IMR-90 (cell line): ENCODE measurements around the gene CNPY1. TPM values are rescaled to one million over a fixed set of nuclear protein-coding genes. Genes with fewer than 3 reads are reported as not detected.

ENCODE experiments used
- ATAC-seq: fragments of 200-7000 bp; cut with Tn5 transposase; 2 replicates; pipeline ENCODE4 v1.9.1; 2020; ENCODE audit warnings: low read depth, mild to moderate bottlenecking, moderate library complexity
- BruUV-seq: library from RNA; stranded (reverse); fragments of 400-500 nt; replicated peaks from 2 replicates; lab custom pipeline; 2021; lab: Mats Ljungman, UMichigan
- CTCF ChIA-PET: fragments of 300-600 bp; formaldehyde crosslinking; extraction: SDS; loops from one replicate; lab custom pipeline; 2021; ENCODE audit warnings: antibody characterized with exemption; lab: Yijun Ruan, JAX
- POLR2A ChIA-PET: fragments of 300-600 bp; sonication (Branson Sonifier 250); formaldehyde crosslinking; loops from one replicate; lab custom pipeline; 2022; ENCODE audit warnings: antibody characterized with exemption; ENCODE audit not compliant: unreplicated experiment; lab: Charles Lee
- DNase-seq: peaks from one replicate; pipeline ENCODE4 v3.0.0; 2013
- H2AFZ ChIP-seq: replicated peaks from 2 replicates; pipeline ENCODE3; 2013; ENCODE audit warnings: low read length, mild to moderate bottlenecking; ENCODE audit not compliant: poor library complexity
- H2AK5ac ChIP-seq: 2 replicates; pipeline ENCODE4 v1.6.1; 2013; ENCODE audit warnings: low read depth, low read length, inconsistent platforms
- H2AK9ac ChIP-seq: replicated peaks from 2 replicates; pipeline ENCODE3; 2013; ENCODE audit warnings: mild to moderate bottlenecking, low read depth, low read length, moderate library complexity; ENCODE audit not compliant: poor library complexity
- H2BK120ac ChIP-seq: 2 replicates; pipeline ENCODE4 v1.6.1; 2013; ENCODE audit warnings: low read depth, low read length, inconsistent platforms
- H2BK15ac ChIP-seq: 3 replicates; pipeline ENCODE4 v1.6.1; 2013; ENCODE audit warnings: low read depth, low read length, inconsistent platforms
- H2BK20ac ChIP-seq: 2 replicates; pipeline ENCODE4 v1.6.1; 2013; ENCODE audit warnings: low read depth, mild to moderate bottlenecking, inconsistent platforms, low read length, moderate library complexity
- H2BK5ac ChIP-seq: 2 replicates; pipeline ENCODE4 v1.6.1; 2013; ENCODE audit warnings: mild to moderate bottlenecking, low read depth, low read length, inconsistent platforms; ENCODE audit not compliant: poor library complexity, severe bottlenecking
- H3K14ac ChIP-seq: replicated peaks from 2 replicates; pipeline ENCODE4 v1.6.1; 2013; ENCODE audit warnings: low read depth, low read length, inconsistent platforms
- H3K18ac ChIP-seq: 2 replicates; pipeline ENCODE4 v1.6.1; 2013; ENCODE audit warnings: low read depth, low read length, control low read depth
- H3K23ac ChIP-seq: 2 replicates; pipeline ENCODE4 v1.6.1; 2013; ENCODE audit warnings: low read depth, low read length, inconsistent platforms
- H3K27ac ChIP-seq: 2 replicates; pipeline ENCODE4 v1.5.1; 2013; ENCODE audit warnings: mild to moderate bottlenecking, control low read depth, low read length; ENCODE audit not compliant: insufficient read depth
- H3K27me3 ChIP-seq: 2 replicates; pipeline ENCODE4 v1.6.1; 2013; ENCODE audit warnings: low read length; ENCODE audit not compliant: control insufficient read depth, insufficient read depth
- H3K36me3 ChIP-seq: 2 replicates; pipeline ENCODE4 v1.6.1; 2013; ENCODE audit warnings: low read length, mixed read lengths; ENCODE audit not compliant: control insufficient read depth, insufficient read depth
- H3K4ac ChIP-seq: 2 replicates; pipeline ENCODE4 v1.6.1; 2013; ENCODE audit warnings: low read depth, low read length, inconsistent platforms
- H3K4me1 ChIP-seq: 2 replicates; pipeline ENCODE4 v1.6.1; 2013; ENCODE audit warnings: low read length, mixed read lengths; ENCODE audit not compliant: control insufficient read depth, insufficient read depth
- H3K4me2 ChIP-seq: 2 replicates; pipeline ENCODE4 v1.6.1; 2013; ENCODE audit warnings: low read depth, mild to moderate bottlenecking, control low read depth, low read length, moderate library complexity
- H3K4me3 ChIP-seq: 2 replicates; pipeline ENCODE4 v1.5.1; 2013; ENCODE audit warnings: low read depth, mild to moderate bottlenecking, control low read depth, low read length, moderate library complexity; ENCODE audit not compliant: insufficient read depth
- H3K56ac ChIP-seq: 2 replicates; pipeline ENCODE4 v1.6.1; 2013; ENCODE audit warnings: low read length, inconsistent platforms; ENCODE audit not compliant: insufficient read depth; ENCODE audit errors: extremely low read depth
- H3K79me1 ChIP-seq, 2 experiments: 2 replicates each; pipeline ENCODE4 v1.6.1; 2013; ENCODE audit warnings: low read length in 2 of 2, inconsistent platforms in 1 of 2, low read depth in 1 of 2
- H3K9ac ChIP-seq: 2 replicates; pipeline ENCODE4 v1.6.1; 2013; ENCODE audit warnings: low read depth, low read length, control low read depth
- H3K9me1 ChIP-seq: 2 replicates; pipeline ENCODE4 v1.6.1; 2013; ENCODE audit warnings: low read length, inconsistent platforms; ENCODE audit not compliant: insufficient read depth
- H3K9me3 ChIP-seq: 2 replicates; pipeline ENCODE4 v1.6.1; 2013; ENCODE audit warnings: low read length; ENCODE audit not compliant: control insufficient read depth, insufficient read depth
- H4K20me1 ChIP-seq: 2 replicates; pipeline ENCODE4 v1.6.1; 2013; ENCODE audit warnings: low read length, inconsistent platforms; ENCODE audit not compliant: insufficient read depth
- H4K5ac ChIP-seq: 2 replicates; pipeline ENCODE4 v1.6.1; 2013; ENCODE audit warnings: mild to moderate bottlenecking, low read depth, low read length, control low read depth
- H4K8ac ChIP-seq, 2 experiments: 2 replicates each; pipeline ENCODE4 v1.6.1; 2013; ENCODE audit warnings: low read depth in 2 of 2, low read length in 2 of 2, control low read depth in 1 of 2, inconsistent platforms in 1 of 2
- H4K91ac ChIP-seq: 2 replicates; pipeline ENCODE4 v1.6.1; 2013; ENCODE audit warnings: low read depth, low read length, inconsistent platforms; ENCODE audit not compliant: insufficient read depth
- BHLHE40 ChIP-seq: fragments of 150-350 bp; IDR thresholded peaks from 2 replicates; pipeline ENCODE4 v1.6.1; 2016; ENCODE audit warnings: mild to moderate bottlenecking, low read depth, low read length
- CEBPB ChIP-seq: IDR thresholded peaks from 2 replicates; pipeline ENCODE4 v1.6.1; 2012; ENCODE audit warnings: low read depth, low read length, improper control_type of control experiment
- CHD1 ChIP-seq: IDR thresholded peaks from 2 replicates; pipeline ENCODE4 v1.6.1; 2012; ENCODE audit warnings: low read depth, low read length, improper control_type of control experiment
- MAFK ChIP-seq: IDR thresholded peaks from 2 replicates; pipeline ENCODE4 v1.6.1; 2012; ENCODE audit warnings: low read depth, low read length, improper control_type of control experiment
- MAZ ChIP-seq: IDR thresholded peaks from 2 replicates; pipeline ENCODE4 v1.6.1; 2012; ENCODE audit warnings: low read depth, mild to moderate bottlenecking, low read length, improper control_type of control experiment, moderate library complexity, borderline replicate concordance
- MXI1 ChIP-seq: IDR thresholded peaks from 2 replicates; pipeline ENCODE4 v1.6.1; 2012; ENCODE audit warnings: low read depth, mild to moderate bottlenecking, low read length, moderate library complexity, borderline replicate concordance
- POLR2A ChIP-seq: IDR thresholded peaks from 2 replicates; pipeline ENCODE4 v1.6.1; 2012; ENCODE audit warnings: mild to moderate bottlenecking, low read depth, low read length
- RAD21 ChIP-seq: IDR thresholded peaks from 2 replicates; pipeline ENCODE4 v1.6.1; 2012; ENCODE audit warnings: low read length, improper control_type of control experiment
- RCOR1 ChIP-seq: IDR thresholded peaks from 2 replicates; pipeline ENCODE4 v1.6.1; 2012; ENCODE audit warnings: mild to moderate bottlenecking, low read length, improper control_type of control experiment; ENCODE audit not compliant: insufficient replicate concordance
- RFX5 ChIP-seq: IDR thresholded peaks from 2 replicates; pipeline ENCODE4 v1.8.0; 2012; ENCODE audit warnings: low read depth, mild to moderate bottlenecking, low read length, moderate library complexity
- SMC3 ChIP-seq: fragments of 150-350 bp; IDR thresholded peaks from 2 replicates; pipeline ENCODE4 v1.6.1; 2016; ENCODE audit warnings: low read depth, mild to moderate bottlenecking, antibody characterized with exemption, low read length, moderate library complexity
- WGBS, 2 experiments: methylation state at CpG; one replicate each; pipeline versions ENCODE4 v1.1.5 to v1.1.7; 2013; ENCODE audit warnings: missing lambda C conversion rate in 2 of 2; ENCODE audit not compliant: insufficient read length in 1 of 2; ENCODE audit errors: extremely low coverage in 2 of 2; 5-methylcytosine and 5-hydroxymethylcytosine counted together
- dilution Hi-C: fragments of 300-500 bp; cut with HindIII; formaldehyde crosslinking; loops from one replicate; pipeline ENCODE4 v1.14.3; 2018; ENCODE audit warnings: low sequenced_read_pairs; ENCODE audit not compliant: unreplicated experiment
- in situ Hi-C: fragments of 300-500 bp; cut with MboI; formaldehyde crosslinking; loops from 3 replicates; pipeline ENCODE4 v1.14.3; 2019; ENCODE audit warnings: low sequenced_read_pairs, inconsistent platforms, mixed read lengths
- intact Hi-C: fragments of 100-400 bp; cut with micrococcal nuclease; formaldehyde crosslinking; loops from 2 replicates; pipeline ENCODE4 v1.10.0; 2022
- polyA plus RNA-seq, 3 experiments: library from polyadenylated mRNA; depleted of rRNA; stranded (reverse); fragments of >200 nt; gene quantifications; 2 replicates each; pipeline ENCODE4 v1.2.3, GENCODE V29; 2012; ENCODE audit warnings: low replicate concordance in 1 of 3
- total RNA-seq: library from RNA; depleted of rRNA; stranded (reverse); fragments of >200 nt; gene quantifications from 2 replicates; pipeline ENCODE4 v1.2.3, GENCODE V29; 2012
- TF ChIP-seq, protein P1 (sequence below): conservative IDR thresholded peaks from 2 replicates; pipeline ENCODE4 v1.5.1; 2012; ENCODE audit warnings: mild to moderate bottlenecking, low read depth, low read length, improper control_type of control experiment
- TF ChIP-seq, protein P2 (sequence below): fragments of 150-350 bp; IDR thresholded peaks from 2 replicates; pipeline ENCODE4 v1.6.1; 2016; ENCODE audit warnings: low read depth, mild to moderate bottlenecking, low read length, moderate library complexity, borderline replicate concordance
- TF ChIP-seq, protein P3 (sequence below): fragments of 150-350 bp; IDR thresholded peaks from 2 replicates; pipeline ENCODE4 v1.6.1; 2017; ENCODE audit warnings: mild to moderate bottlenecking, antibody characterized with exemption, low read length, low read depth

CNPY1 gene
- total and polyA plus RNA-seq, 2 of the 4 experiments (the other 2 are of a cell fraction) = not detected

GRCh38 chr7:155496267-155497005 is 49.9 kb downstream of the CNPY1 start:
- no TSS peak for BruUV-seq
- POLR2A ChIA-PET = no interaction called here
- no peak overlapping the region for H2BK5ac ChIP-seq
- H2BK120ac ChIP-seq = no peak overlapping the region
- no peaks in the 10 kb centered on the region for H3K9me1 ChIP-seq
- CTCF ChIA-PET = no interaction called here
- TF ChIP-seq CHD1 = no peak
- TF ChIP-seq, protein P1, sequence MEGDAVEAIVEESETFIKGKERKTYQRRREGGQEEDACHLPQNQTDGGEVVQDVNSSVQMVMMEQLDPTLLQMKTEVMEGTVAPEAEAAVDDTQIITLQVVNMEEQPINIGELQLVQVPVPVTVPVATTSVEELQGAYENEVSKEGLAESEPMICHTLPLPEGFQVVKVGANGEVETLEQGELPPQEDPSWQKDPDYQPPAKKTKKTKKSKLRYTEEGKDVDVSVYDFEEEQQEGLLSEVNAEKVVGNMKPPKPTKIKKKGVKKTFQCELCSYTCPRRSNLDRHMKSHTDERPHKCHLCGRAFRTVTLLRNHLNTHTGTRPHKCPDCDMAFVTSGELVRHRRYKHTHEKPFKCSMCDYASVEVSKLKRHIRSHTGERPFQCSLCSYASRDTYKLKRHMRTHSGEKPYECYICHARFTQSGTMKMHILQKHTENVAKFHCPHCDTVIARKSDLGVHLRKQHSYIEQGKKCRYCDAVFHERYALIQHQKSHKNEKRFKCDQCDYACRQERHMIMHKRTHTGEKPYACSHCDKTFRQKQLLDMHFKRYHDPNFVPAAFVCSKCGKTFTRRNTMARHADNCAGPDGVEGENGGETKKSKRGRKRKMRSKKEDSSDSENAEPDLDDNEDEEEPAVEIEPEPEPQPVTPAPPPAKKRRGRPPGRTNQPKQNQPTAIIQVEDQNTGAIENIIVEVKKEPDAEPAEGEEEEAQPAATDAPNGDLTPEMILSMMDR = no peak
- no peak for TF ChIP-seq MXI1
- TF ChIP-seq MAFK = no peak
- TF ChIP-seq RAD21 = no peak
- TF ChIP-seq, protein P2, sequence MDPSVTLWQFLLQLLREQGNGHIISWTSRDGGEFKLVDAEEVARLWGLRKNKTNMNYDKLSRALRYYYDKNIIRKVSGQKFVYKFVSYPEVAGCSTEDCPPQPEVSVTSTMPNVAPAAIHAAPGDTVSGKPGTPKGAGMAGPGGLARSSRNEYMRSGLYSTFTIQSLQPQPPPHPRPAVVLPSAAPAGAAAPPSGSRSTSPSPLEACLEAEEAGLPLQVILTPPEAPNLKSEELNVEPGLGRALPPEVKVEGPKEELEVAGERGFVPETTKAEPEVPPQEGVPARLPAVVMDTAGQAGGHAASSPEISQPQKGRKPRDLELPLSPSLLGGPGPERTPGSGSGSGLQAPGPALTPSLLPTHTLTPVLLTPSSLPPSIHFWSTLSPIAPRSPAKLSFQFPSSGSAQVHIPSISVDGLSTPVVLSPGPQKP = no peak
- TF ChIP-seq RCOR1 = no peak
- no peak for TF ChIP-seq CEBPB
- no peak for TF ChIP-seq MAZ
- TF ChIP-seq BHLHE40 = no peak
- TF ChIP-seq, protein P3, sequence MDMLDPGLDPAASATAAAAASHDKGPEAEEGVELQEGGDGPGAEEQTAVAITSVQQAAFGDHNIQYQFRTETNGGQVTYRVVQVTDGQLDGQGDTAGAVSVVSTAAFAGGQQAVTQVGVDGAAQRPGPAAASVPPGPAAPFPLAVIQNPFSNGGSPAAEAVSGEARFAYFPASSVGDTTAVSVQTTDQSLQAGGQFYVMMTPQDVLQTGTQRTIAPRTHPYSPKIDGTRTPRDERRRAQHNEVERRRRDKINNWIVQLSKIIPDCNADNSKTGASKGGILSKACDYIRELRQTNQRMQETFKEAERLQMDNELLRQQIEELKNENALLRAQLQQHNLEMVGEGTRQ = no peak
- no peak for TF ChIP-seq POLR2A
- no peak for TF ChIP-seq SMC3
- no peak for TF ChIP-seq RFX5
- intact Hi-C loops (no loop called here), dilution Hi-C loops (no loop called here), in situ Hi-C loops (no loop called here)
- H3K4me2 ChIP-seq = no peak overlapping the region
- no peak overlapping the region for H4K91ac ChIP-seq
- H2BK15ac ChIP-seq = no peak overlapping the region
- no peak overlapping the region for H3K18ac ChIP-seq
- no peak overlapping the region for H2AK5ac ChIP-seq
- peaks cover 5% of the 10 kb centered on the region for H3K27me3 ChIP-seq
- no peaks in the 10 kb centered on the region for H4K20me1 ChIP-seq
- no peaks in the 10 kb centered on the region for H3K79me1 ChIP-seq
- H2AK9ac ChIP-seq = no peak overlapping the region
- H3K9me3 ChIP-seq = no peaks in the 10 kb centered on the region
- H2BK20ac ChIP-seq = no peak overlapping the region
- H3K9ac ChIP-seq = no peak overlapping the region
- H3K4ac ChIP-seq = no peak overlapping the region
- H4K5ac ChIP-seq = no peak overlapping the region
- H3K4me1 ChIP-seq = no peaks in the 10 kb centered on the region
- no peak overlapping the region for H3K56ac ChIP-seq
- no peak overlapping the region for H3K23ac ChIP-seq
- no peaks in the 10 kb centered on the region for H3K36me3 ChIP-seq
- no peak overlapping the region for H3K27ac ChIP-seq
- H3K4me3 ChIP-seq = no peak overlapping the region
- no peak for ATAC-seq
- no peak for DNase-seq
- H2AFZ ChIP-seq = no peak overlapping the region
- H4K8ac ChIP-seq = no peak overlapping the region
- no peak overlapping the region for H3K14ac ChIP-seq
- 55% methylated on average over 10 of the region's 23 CpGs; no CpG with 5 or more reads in 1 of the 2 experiments for WGBS, 2 experiments
